ENCODE measurements around the gene MADD. TPM values are rescaled to one million over a fixed set of nuclear protein-coding genes. Genes with fewer than 3 reads are reported as not detected.

Gene MADD
- total RNA-seq, 1 donor from 2014 or later = 53.7 TPM

DNA sequence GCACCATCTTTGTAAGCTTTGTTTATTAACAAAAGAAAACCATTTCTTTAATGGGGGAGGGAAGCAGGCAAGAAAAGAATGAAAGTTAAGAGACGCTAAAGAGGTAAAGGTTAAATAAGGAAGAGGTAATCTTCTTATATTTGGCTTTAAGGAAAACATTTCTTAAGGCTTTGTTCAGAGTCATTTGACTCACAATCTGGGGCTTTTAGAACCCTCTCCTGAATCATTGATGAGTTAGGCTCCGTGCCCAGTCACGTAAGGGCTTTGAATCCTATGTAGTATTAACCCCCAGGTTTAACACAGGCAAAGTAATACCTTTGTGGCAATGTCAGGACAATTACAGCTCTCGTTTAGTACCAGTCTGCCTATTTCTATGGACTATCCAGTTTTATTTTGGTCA lies 26.1 kb downstream of the MADD start:
- DNase-seq = no peak
- ATAC-seq = no peak
- H3K27ac ChIP-seq = no peak overlapping the region
- no peaks in the 10 kb centered on the region for H3K9me3 ChIP-seq
- no peaks in the 10 kb centered on the region for H3K4me1 ChIP-seq
- TF ChIP-seq, protein P1, sequence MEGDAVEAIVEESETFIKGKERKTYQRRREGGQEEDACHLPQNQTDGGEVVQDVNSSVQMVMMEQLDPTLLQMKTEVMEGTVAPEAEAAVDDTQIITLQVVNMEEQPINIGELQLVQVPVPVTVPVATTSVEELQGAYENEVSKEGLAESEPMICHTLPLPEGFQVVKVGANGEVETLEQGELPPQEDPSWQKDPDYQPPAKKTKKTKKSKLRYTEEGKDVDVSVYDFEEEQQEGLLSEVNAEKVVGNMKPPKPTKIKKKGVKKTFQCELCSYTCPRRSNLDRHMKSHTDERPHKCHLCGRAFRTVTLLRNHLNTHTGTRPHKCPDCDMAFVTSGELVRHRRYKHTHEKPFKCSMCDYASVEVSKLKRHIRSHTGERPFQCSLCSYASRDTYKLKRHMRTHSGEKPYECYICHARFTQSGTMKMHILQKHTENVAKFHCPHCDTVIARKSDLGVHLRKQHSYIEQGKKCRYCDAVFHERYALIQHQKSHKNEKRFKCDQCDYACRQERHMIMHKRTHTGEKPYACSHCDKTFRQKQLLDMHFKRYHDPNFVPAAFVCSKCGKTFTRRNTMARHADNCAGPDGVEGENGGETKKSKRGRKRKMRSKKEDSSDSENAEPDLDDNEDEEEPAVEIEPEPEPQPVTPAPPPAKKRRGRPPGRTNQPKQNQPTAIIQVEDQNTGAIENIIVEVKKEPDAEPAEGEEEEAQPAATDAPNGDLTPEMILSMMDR (IDR thresholded peaks at IDR 0.05) = no peak
- no peak overlapping the region for H3K4me3 ChIP-seq
- peaks cover 99% of the 10 kb centered on the region for H3K36me3 ChIP-seq
- H3K27me3 ChIP-seq (ENCODE audit: low read depth) = no peaks in the 10 kb centered on the region
- intact Hi-C loops (cut with DNase I) = no loop called here

DNA sequence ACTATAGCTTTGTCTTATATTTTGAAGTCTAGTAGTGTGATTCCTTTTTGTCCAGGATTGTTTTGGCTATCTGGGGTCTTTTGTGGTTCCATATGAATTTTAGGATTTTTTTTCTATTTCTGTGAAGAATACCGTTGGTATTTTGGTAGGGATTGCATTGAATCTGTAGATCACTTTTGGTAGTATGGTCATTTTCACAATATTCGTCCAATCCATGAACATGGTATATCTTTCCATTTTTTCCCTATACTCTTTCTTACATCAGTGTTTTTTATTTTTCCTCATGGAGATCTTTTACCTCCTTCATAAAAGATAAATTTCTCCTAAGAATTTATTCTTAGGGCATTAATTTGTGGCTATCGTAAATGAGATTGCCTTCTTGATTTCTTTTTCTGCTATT lies 29.1 kb downstream of the MADD start:
- no peak overlapping the region for H3K4me3 ChIP-seq
- no peaks in the 10 kb centered on the region for H3K27me3 ChIP-seq (ENCODE audit: low read depth)
- TF ChIP-seq, protein P1 (IDR thresholded peaks at IDR 0.05) = no peak
- H3K9me3 ChIP-seq = peaks cover 8% of the 10 kb centered on the region
- intact Hi-C loops (cut with DNase I) = no loop called here
- H3K4me1 ChIP-seq = no peaks in the 10 kb centered on the region
- ATAC-seq (no peak), DNase-seq (no peak)
- H3K36me3 ChIP-seq = peaks cover 99% of the 10 kb centered on the region
- H3K27ac ChIP-seq = no peak overlapping the region

DNA sequence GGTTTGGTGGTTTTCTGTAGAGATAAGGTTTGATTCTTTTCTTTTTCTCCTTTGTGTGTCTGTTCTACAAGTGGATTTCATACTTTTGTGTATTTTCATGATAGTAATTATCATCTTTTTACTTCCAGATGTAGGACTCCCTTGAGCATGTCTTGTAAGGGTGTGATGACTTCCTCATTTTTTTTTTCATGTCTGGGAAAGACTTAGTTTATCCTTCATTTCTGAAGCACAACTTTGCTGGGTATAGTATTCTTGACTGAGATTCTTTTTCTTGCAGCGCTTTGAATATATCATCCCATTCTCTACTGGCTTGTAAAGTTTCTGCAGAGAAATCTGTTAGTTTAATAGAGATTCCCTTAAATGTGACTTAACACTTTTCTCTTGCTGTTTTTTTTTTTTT lies 32.9 kb downstream of the MADD start:
- DNase-seq (no peak), ATAC-seq (no peak)
- H3K9me3 ChIP-seq = peaks cover 8% of the 10 kb centered on the region
- TF ChIP-seq, protein P1 (IDR thresholded peaks at IDR 0.05) = no peak
- H3K27me3 ChIP-seq (ENCODE audit: low read depth) = no peaks in the 10 kb centered on the region
- H3K27ac ChIP-seq = no peak overlapping the region
- no peaks in the 10 kb centered on the region for H3K4me1 ChIP-seq
- H3K4me3 ChIP-seq = no peak overlapping the region
- peaks cover 99% of the 10 kb centered on the region for H3K36me3 ChIP-seq
- intact Hi-C loops (cut with DNase I) = no loop called here

DNA sequence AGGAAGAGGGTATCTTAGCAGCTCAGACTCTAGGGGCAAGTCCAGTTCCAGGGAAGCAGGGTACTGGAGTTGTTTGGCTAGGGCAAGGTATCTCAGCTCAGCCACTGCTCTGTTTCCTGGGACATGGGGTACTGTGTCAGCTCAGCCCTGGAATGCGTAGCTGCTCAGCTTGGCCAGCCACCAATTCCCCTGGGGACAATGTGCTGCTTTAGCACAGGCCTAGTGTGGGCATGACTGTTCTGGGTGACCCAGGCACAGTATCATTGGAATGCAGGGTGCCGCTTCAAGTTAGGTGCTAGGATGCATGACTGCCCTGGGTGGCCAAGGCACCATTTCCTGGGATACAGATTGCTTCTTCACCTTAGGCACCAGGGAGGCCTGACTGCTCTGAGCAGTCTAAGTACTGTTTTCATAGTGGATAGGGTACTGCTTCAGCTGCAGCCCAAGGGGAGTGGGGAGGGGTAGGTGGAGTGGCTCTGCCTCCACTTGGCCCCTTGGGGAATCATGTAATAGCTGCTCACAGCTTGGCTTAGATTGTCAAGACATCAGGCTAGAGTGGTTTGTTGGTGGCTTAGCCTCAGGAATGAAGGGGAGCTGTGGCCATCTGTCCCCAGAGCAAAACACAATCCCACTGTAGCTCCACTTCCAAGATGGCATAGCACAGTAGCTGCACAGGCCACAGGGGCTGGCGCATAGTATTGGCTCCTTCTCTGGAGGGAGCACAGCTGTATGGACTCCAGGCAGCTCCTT lies 36.0 kb downstream of the MADD start:
- H3K27ac ChIP-seq = no peak overlapping the region
- intact Hi-C loops (cut with DNase I) = no loop called here

DNA sequence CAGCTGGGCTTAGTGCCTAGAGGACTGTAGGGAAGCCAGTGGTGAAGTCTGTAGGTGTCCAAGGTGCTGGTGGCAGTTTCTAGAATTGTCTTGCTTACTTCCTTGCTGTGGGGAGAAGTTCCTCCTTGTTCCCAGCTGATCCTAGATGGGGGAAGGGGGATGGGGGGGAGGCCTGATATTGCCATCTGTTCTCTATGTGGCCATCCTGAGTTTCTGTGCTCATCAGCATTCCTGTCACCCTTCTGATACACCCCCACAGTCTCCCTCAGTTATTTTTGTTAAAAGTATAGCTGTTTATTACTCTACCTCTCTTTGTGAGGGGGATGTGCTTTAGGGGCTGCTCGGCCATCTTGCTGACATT lies 36.5 kb downstream of the MADD start:
- Histone ChIP-seq H3K4me3 (no peak overlapping the region), H3K27me3 (ENCODE audit: low read depth) (no peaks in the 10 kb centered on the region), H3K4me1 (no peaks in the 10 kb centered on the region), H3K9me3 (peaks cover 8% of the 10 kb centered on the region), H3K36me3 (peaks cover 100% of the 10 kb centered on the region), H3K27ac (no peak overlapping the region)
- DNase-seq (no peak), ATAC-seq (no peak)
- intact Hi-C loops (cut with DNase I) = no loop called here
- TF ChIP-seq, protein P1 (IDR thresholded peaks at IDR 0.05) = no peak

More for the DNA sequence above, 36.0 kb downstream of the MADD start:
- DNase-seq (no peak), ATAC-seq (peak in 1 of 2 donors; percentile 30)
- Histone ChIP-seq H3K9me3 (peaks cover 8% of the 10 kb centered on the region), H3K27me3 (ENCODE audit: low read depth) (no peaks in the 10 kb centered on the region), H3K4me1 (no peaks in the 10 kb centered on the region), H3K4me3 (no peak overlapping the region), H3K36me3 (peaks cover 100% of the 10 kb centered on the region)
- TF ChIP-seq, protein P1 (IDR thresholded peaks at IDR 0.05) = no peak

All from lower lobe of right lung (tissue), 2 donors.